ENCODE data around the gene ZFP62. TPM values are rescaled to one million over a fixed set of nuclear protein-coding genes. Genes with fewer than 3 reads are reported as not detected.

The ZFP62 gene
- total RNA-seq, 4 donors from 2014 or later: 8.5 to 43.6 (median 34.6) TPM

GRCh38 chr5:180809403-180810209, 51.5 kb downstream of the ZFP62 start:
- DNase-seq: peak; percentile 87 to 93
- Histone ChIP-seq H3K36me3 (no peaks in the 10 kb centered on the region), H3K27ac (peak overlapping the region; percentile 95 to 99), H3K27me3 (no peaks in the 10 kb centered on the region), H3K9me3 (no peaks in the 10 kb centered on the region), H3K4me3 (peak overlapping the region; percentile 73 to 80), H3K4me1 (peaks cover 0 to 22% of the 10 kb centered on the region in 2 donors)
- intact Hi-C loops (cut with DNase I; ENCODE audit: low total_unique reads): no loop called here
- no peak for TF ChIP-seq POLR2A (IDR thresholded peaks at IDR 0.05)
- TF ChIP-seq, protein P1, sequence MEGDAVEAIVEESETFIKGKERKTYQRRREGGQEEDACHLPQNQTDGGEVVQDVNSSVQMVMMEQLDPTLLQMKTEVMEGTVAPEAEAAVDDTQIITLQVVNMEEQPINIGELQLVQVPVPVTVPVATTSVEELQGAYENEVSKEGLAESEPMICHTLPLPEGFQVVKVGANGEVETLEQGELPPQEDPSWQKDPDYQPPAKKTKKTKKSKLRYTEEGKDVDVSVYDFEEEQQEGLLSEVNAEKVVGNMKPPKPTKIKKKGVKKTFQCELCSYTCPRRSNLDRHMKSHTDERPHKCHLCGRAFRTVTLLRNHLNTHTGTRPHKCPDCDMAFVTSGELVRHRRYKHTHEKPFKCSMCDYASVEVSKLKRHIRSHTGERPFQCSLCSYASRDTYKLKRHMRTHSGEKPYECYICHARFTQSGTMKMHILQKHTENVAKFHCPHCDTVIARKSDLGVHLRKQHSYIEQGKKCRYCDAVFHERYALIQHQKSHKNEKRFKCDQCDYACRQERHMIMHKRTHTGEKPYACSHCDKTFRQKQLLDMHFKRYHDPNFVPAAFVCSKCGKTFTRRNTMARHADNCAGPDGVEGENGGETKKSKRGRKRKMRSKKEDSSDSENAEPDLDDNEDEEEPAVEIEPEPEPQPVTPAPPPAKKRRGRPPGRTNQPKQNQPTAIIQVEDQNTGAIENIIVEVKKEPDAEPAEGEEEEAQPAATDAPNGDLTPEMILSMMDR (IDR thresholded peaks at IDR 0.05): no peak

DNA sequence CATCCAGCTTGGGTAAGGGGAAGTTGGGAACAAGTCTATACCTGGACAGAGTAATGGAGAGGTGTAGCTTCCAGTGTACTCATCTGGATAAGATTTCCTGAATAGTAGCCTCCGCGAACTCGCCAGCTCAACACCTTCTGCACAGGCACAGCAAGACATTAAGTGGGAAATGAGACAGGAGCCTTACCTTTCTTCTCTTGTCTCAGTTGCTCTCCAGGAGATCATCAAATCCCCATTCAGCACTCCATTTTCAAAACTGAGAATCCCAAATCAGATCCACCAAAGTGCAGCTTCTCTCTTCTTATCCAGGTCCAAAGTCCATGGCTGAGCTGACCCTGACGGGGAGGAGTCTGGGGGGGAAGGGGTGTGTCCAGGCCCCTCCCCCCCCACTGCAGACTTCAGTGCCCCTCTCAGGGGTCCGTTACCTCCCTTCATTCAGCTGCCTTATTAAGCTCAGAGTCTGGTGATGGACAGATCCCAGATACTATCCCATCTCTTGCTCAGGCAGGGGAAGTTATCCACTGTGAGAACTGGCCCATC, 52.5 kb downstream of the ZFP62 start:
- Histone ChIP-seq H3K27me3 (no peaks in the 10 kb centered on the region), H3K4me3 (peak overlapping the region in 1 of 2 donors; percentile 80), H3K27ac (peak overlapping the region; percentile 43 to 95), H3K36me3 (no peaks in the 10 kb centered on the region), H3K4me1 (peaks cover 0 to 33% of the 10 kb centered on the region in 2 donors), H3K9me3 (no peaks in the 10 kb centered on the region)
- intact Hi-C loops (cut with DNase I; ENCODE audit: low total_unique reads): no loop called here
- no peak for DNase-seq
- TF ChIP-seq, protein P1 (IDR thresholded peaks at IDR 0.05): no peak
- TF ChIP-seq POLR2A (IDR thresholded peaks at IDR 0.05): no peak

- H3K9me3 ChIP-seq: no peaks in the 10 kb centered on the region
- H3K27ac ChIP-seq: peak overlapping the region; percentile 43 to 95
- H3K4me1 ChIP-seq: peaks cover 0 to 34% of the 10 kb centered on the region in 2 donors
- H3K4me3 ChIP-seq: peak overlapping the region in 1 of 2 donors; percentile 6
- intact Hi-C loops (cut with DNase I; ENCODE audit: low total_unique reads): no loop called here
- TF ChIP-seq POLR2A (IDR thresholded peaks at IDR 0.05): no peak
- TF ChIP-seq, protein P1 (IDR thresholded peaks at IDR 0.05): no peak
- H3K27me3 ChIP-seq: no peaks in the 10 kb centered on the region
- no peak for DNase-seq
- H3K36me3 ChIP-seq: no peaks in the 10 kb centered on the region
These were observed 53.2 kb downstream of the ZFP62 start for GRCh38 chr5:180807654-180808414.

DNA sequence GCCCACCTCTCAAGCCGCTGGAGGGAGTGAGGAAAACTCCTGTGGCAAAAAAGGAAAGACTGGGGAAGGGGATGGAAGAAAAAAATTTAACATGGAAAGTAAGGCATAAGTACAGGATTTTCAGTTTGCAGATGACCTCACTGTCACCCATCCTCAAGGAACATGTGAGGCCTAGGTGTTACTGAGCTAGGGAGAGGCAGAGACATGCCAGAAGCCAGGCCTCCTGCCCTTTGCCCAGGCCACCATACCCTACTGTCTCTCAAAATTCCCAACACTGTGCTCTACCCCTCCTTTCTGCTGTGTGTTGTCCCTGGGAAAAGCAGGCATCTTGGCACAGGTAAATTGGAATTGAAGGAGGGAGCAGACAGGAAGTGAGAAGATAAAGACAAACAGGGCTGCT, 54.0 kb downstream of the ZFP62 start:
- TF ChIP-seq, protein P1 (IDR thresholded peaks at IDR 0.05): no peak
- no peak for TF ChIP-seq POLR2A (IDR thresholded peaks at IDR 0.05)
- Histone ChIP-seq H3K4me1 (peaks cover 0 to 34% of the 10 kb centered on the region in 2 donors), H3K27me3 (no peaks in the 10 kb centered on the region), H3K9me3 (no peaks in the 10 kb centered on the region), H3K36me3 (no peaks in the 10 kb centered on the region), H3K4me3 (no peak overlapping the region), H3K27ac (peak overlapping the region; percentile 50 to 95)
- no peak for DNase-seq
- intact Hi-C loops (cut with DNase I; ENCODE audit: low total_unique reads): no loop called here

All from uterus (tissue), 4 donors.